Neural cell (in vitro differentiated cells): ENCODE results near the gene CST6. TPM values are rescaled to one million over a fixed set of nuclear protein-coding genes. Genes with fewer than 3 reads are reported as not detected.

Experiments used
- polyA plus RNA-seq: library from polyadenylated mRNA; depleted of rRNA; stranded (reverse); fragments of >200 nt; gene quantifications from 2 replicates; pipeline ENCODE4 v1.2.3, GENCODE V29; 2014

The CST6 gene
- polyA plus RNA-seq, 1 donor from 2014 or later, result not detected

Other genes with a start within 250 kb of the CST6 start
- gene AP5B1, start 231.0 kb upstream of the CST6 start, polyA plus RNA-seq, result 0.52 and 1.3 TPM in 2 replicates
- gene OVOL1, start 224.9 kb upstream of the CST6 start, polyA plus RNA-seq, result not detected in 2 replicates
- 12.6 and 16.0 TPM in 2 replicates for gene SNX32, start 178.0 kb upstream of the CST6 start, polyA plus RNA-seq
- gene CFL1, start 153.8 kb upstream of the CST6 start, polyA plus RNA-seq, result 1,633 and 1,984 TPM in 2 replicates
- gene MUS81, start 151.6 kb upstream of the CST6 start, polyA plus RNA-seq, result 183 and 211 TPM in 2 replicates
- gene EFEMP2, start 139.2 kb upstream of the CST6 start, polyA plus RNA-seq, result 0.50 and 0.67 TPM in 2 replicates
- not detected in 2 replicates for gene CTSW, start 132.2 kb upstream of the CST6 start, polyA plus RNA-seq
- gene FIBP, start 123.5 kb upstream of the CST6 start, polyA plus RNA-seq, result 248 and 284 TPM in 2 replicates
- gene CCDC85B, start 121.3 kb upstream of the CST6 start, polyA plus RNA-seq, result 28.5 TPM in 2 replicates
- 0.68 TPM in 1 of 2 replicates, not detected in the other for gene FOSL1, start 111.6 kb upstream of the CST6 start, polyA plus RNA-seq
- gene C11orf68, start 92.9 kb upstream of the CST6 start, polyA plus RNA-seq, result 13.3 and 20.4 TPM in 2 replicates
- 242 and 259 TPM in 2 replicates for gene DRAP1, start 92.6 kb upstream of the CST6 start, polyA plus RNA-seq
- gene TSGA10IP, start 66.5 kb upstream of the CST6 start, polyA plus RNA-seq, result 0.34 and 0.53 TPM in 2 replicates
- gene SART1, start 50.3 kb upstream of the CST6 start, polyA plus RNA-seq, result 34.9 and 38.4 TPM in 2 replicates
- gene EIF1AD, start 9.9 kb upstream of the CST6 start, polyA plus RNA-seq, result 34.9 and 35.4 TPM in 2 replicates
- gene BANF1, start 9.5 kb upstream of the CST6 start, polyA plus RNA-seq, result 41.6 and 60.0 TPM in 2 replicates
- not detected in 2 replicates for gene CATSPER1, start 14.5 kb downstream of the CST6 start, polyA plus RNA-seq
- gene GAL3ST3, start 37.2 kb downstream of the CST6 start, polyA plus RNA-seq, result 16.7 and 17.2 TPM in 2 replicates
- 121 and 145 TPM in 2 replicates for gene SF3B2, start 40.4 kb downstream of the CST6 start, polyA plus RNA-seq
- 12.1 and 14.4 TPM in 2 replicates for gene PACS1, start 58.3 kb downstream of the CST6 start, polyA plus RNA-seq
- 45.6 and 49.6 TPM in 2 replicates for gene KLC2, start 245.7 kb downstream of the CST6 start, polyA plus RNA-seq